EH (cell line): ENCODE results near the gene PXK.

Source experiments
- DNase-seq: peaks from one replicate; pipeline ENCODE4 v3.0.0-alpha.2; 2015; ENCODE audit warnings: low read depth

Gene PXK

DNA sequence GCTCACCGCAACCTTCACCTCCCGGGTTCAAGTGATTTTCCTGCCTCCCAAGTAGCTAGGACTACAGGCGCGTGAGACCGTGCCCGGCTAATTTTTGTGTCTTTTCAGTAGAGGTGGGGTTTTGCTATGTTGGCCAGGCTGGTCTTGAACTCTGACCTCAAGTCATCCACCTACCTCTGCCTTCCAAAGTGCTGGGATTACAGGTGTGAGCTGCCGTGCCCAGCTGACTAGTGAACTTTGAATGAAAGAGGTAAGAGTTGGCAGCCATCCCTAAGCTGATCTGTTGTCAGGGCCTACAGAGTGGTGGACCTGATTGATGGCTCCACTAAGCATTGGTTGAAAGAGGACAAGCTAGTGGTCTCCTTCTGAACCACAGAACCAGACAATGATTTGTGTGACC lies 15.3 kb downstream of the PXK start:
- no peak for DNase-seq

GRCh38 chr3:58349792-58350626 lies 17.3 kb downstream of the PXK start:
- DNase-seq = no peak

GRCh38 chr3:58350627-58351013 lies 17.9 kb downstream of the PXK start:
- peak; percentile 75 for DNase-seq

- DNase-seq = no peak
These were observed 19.2 kb downstream of the PXK start for GRCh38 chr3:58351920-58352319.

DNA sequence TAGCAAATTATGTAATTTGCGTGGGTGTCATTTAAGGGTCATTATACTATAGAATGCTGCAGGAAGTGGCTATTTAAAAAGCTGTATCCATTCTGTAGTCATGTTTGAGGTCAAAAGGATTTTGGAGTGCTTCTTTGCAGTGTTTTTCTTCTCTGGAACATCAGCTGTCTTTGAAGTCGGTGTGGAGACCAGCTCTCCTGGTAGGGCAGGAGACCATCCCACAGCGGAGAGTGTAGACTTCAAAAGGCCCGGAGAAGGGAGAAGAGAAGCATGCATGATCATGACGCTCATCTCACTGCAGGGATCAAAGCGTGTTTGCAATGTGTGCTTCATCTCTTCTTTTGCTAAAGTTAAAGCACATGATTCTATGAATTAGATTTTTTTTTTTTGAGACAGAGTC lies 19.9 kb downstream of the PXK start:
- no peak for DNase-seq

DNA sequence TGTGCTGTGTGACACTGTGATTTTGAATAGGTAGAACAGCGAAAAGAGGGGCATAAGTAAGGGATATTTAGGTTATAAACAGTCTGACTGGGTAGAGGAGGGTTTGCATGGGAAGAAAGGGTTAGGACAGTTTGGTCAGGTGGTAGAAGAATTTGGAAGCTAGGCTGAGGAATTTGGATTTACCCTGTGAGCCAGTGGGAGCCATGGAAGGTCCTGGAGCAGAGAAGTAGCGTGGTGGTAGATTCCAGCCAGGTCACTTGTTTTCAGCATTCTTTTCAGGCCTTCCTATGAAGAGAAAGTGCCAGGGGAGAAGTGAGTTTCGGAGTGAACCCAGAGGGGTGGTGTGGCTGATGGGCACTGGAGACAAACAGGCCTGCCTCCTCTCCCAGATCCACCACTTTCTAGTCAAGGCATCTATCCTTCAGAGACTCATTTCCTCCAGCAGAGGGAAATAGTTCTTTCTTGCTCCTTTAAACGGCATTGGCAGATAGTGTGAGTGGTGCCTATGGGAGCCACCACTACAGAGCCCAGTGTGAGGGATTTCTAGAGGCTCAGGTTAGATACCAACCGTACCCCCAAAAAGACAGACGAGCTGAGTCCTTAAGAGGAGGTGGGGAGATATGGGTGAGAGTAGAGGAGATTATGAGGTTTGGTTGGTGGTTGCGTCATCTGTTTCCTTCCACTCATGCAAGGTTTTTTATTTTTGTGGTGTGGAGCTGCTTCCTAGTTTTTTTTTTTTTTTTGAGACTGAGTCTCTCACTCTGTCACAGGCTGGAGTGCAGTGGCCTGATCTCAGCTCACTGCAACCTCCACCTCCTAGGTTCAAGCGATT lies 21.2 kb downstream of the PXK start:
- DNase-seq = peak; percentile 52

- DNase-seq = no peak
These were observed 22.5 kb downstream of the PXK start for GRCh38 chr3:58355179-58355578.

GRCh38 chr3:58356054-58356453 lies 23.4 kb downstream of the PXK start:
- peak; percentile 18 for DNase-seq

- DNase-seq = no peak
These were observed 24.7 kb downstream of the PXK start for GRCh38 chr3:58357402-58357801.

DNA sequence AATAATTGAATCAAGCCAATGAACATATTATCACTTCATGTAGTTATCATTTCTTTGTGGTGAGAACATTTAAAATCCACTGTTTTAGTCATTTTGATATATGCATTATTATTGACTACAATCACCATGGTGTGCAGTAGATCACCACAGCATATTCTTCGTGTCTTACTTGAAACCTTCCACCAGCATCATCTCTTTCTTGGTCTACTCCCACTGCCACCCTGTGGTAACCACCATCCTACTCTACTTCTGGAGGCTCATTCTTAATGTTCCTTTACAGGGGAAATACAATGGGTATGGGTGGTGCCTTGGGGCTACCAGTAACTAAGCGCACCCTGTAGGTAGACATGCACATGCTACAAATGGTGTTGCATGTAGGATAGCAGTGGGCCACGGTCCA lies 25.4 kb downstream of the PXK start:
- DNase-seq = no peak

DNA sequence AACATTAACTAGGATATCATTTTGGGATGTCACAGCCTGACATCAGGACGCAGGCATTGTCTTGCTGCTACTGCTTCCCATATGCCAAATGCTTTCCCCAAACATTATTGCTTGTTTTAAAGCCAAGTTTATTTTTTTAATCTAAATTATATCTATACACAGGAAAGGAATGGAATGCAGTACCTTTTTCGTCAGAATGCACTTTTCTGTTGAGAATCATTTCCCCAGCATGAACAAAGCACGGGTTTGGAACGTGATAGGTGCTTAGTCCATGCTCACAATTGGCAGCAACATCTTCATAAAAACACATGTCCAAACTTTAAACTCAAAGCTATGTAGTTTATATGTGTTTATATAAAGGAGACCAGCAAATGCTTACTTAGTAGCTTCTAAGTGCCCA lies 26.1 kb downstream of the PXK start:
- no peak for DNase-seq

DNA sequence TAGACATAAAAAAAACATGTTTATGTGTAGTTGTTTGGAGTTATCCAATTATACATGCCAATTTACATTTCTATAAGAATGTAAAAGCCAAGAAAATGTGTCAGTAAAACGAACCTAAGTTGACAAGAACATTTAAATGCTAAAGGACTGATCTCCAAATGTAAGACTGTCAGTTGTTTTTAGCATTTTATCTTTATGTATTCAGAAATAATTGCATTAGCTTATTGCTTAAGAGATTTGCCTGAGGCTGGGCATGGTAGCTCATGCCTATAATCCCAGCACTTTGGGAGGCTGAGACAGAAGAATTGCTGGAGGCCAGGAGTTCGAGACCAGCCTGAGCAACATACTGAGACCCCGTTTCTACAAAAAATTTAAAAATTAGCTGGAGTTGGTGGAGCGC lies 26.9 kb downstream of the PXK start:
- no peak for DNase-seq

DNA sequence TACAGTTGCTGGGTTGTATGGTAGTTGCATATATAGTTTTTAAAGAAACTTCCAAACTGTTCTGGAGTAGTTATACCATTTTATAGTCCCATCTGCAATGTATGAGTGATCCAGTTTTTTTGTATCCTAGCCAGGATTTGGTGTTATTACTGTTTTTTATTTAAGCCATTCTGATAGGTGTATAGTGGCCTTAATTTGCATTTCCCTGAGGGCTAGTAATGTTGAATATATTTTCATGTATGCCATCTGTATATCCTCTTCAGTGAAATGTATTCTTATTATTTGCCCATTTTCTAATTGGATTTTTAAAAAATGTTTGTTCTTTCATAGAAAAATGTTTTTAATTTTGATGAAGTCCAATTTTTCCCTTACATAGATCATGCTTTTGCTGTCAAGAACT lies 29.2 kb downstream of the PXK start:
- DNase-seq = no peak

DNA sequence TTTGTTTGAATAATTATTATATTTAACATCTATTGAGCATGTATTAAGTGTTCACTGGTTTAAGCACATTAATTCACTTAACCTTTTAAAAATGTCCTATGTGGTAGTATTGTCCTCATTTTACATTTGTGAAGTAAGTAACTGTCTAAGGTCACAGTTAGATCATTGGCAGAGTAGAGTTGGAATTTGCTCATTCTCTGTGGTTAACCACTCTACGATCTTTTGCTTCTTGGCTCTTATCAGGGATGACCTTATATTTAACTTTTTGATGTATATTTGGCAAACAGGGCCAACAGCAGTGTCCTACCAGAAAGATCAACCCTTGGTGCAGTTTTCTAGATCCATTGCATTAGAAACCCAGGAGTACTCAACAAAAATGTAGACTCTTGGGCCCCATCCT lies 34.0 kb downstream of the PXK start:
- peak; percentile 16 for DNase-seq

DNA sequence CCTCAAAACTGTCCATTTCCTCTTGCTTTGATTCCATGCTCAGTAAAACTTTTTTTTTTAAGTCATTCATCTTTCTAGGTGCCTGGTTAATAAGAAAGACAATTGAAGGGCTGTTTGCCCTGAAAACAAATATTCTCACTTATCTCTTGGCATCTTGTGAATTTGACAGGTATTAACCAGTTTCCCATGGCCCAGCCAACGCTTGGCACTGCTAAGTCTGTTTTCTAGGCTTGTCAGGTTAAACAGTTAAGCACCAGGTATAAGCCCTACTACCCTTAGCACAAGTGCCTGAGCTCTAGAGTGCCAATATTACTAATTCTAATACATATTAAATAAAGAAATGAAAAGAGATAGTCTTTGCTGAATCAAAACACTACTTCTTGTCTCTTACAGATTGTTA lies 36.3 kb downstream of the PXK start:
- no peak for DNase-seq

DNA sequence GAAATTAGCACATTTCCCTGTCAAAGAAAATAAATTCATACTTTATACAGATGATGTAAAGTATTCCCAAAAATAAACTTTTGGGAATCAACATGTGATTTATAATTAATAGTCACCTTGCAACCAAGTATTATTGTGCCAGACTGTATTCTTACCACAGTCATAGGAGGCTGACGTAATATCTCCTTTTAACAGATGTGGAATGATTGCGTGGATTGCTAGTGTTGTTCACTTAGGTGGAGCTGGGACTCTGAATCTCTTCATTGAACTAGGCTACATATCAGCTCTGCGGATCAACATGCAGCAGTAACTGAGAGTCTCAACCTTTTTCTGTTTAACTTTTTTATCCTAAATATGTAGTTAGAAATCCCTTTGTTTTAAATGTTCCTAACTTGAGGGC lies 37.2 kb downstream of the PXK start:
- DNase-seq = no peak

DNA sequence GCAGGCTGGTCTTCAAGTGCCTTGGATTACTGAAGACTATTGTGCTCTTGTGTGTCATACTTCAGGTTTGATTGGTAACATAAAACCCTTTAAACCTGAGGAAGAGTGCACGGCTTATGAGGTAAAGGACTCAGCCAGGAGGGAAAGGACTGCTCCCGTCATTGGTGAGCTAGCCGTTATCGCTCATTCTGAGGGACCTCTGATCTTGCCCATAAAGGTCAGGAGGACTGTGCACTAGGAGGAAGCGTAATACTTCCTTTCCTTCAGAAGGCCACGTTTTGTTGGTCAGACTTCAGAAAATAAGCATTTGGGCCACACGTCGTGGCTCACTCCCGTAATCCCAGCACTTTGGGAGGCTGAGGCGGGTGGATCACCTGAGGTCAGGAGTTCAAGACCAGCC lies 37.7 kb downstream of the PXK start:
- no peak for DNase-seq

DNA sequence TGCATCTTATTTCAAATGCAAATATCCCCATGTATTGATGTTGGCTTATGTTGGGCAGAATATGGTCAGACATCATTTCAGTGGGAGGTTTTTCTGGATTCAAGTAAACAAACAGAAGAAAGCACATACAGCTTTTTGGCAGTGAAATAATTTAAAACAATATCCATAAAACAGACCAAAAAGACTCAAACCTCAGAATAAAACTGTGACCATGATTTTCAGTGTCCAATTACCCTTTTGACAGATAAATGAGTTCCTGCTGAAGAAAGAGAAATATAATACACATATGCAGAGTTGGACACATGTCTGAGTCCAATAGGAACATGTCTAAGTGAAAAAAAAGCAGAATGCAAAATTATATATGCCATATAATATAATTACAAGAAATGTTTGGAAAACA lies 39.1 kb downstream of the PXK start:
- DNase-seq = no peak

DNA sequence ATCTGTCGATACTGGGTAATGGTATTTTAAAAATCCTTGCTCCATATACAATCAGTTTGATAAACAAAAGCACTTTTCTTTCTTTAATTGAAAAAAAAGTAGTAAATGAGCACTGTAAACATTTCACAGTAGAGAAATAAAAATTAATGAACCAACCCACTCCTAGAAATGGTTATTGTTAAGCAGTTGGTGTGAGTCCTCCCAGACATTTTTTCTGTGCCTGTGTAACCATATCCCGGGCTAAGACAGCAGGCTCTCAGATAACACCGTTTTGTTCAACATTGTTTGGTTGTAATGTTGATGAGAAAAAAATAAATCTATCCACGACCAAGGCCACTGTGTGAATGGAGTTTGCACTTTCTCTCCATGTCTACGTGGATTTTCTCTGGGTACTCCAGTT lies 42.6 kb downstream of the PXK start:
- DNase-seq = no peak

GRCh38 chr3:58377168-58377567 lies 44.5 kb downstream of the PXK start:
- no peak for DNase-seq

- DNase-seq = no peak
These were observed 45.1 kb downstream of the PXK start for GRCh38 chr3:58377750-58378149.

DNA sequence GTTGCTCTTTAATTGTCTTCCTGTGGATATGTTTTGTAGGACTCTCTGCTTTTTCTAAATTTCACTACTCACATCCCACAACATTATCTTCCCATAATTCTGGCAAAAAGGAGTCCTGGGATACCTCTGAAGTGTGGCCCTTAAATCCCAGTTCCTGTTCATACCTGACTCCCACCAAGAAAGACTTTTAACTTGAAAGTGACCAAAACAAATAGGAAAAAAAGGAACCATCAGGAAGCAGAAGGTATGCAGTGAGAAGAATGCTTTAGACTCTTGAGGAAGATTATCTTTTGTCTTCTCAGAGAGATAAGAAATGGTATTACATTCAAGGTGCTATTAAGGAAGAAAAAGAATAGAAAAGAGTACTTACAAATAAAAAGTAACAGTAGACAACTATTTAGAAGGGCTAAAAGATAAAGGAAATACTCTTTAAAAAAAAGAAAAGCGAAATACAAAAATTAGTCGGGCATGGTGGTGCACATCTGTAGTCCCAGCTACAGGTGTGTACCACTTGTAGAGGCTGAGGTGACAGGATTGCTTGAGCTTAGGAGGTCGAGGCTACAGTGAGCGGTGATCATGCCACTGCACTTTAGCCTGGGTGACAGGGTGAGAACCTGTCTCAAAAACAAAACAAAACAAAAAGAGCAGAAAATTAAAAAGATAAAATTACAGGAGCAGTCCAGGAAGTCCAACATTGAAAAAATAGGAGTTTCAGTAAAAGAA lies 46.8 kb downstream of the PXK start:
- DNase-seq = no peak

GRCh38 chr3:58383476-58383875 lies 50.8 kb downstream of the PXK start:
- peak; percentile 46 for DNase-seq
